Measurements from ENCODE around the gene LMNB1.
"Not testable (repeated sequence)": the region's sequence is repeated elsewhere in the genome, so short reads cannot be mapped to it uniquely, and the experiment has no call there.

DNA sequence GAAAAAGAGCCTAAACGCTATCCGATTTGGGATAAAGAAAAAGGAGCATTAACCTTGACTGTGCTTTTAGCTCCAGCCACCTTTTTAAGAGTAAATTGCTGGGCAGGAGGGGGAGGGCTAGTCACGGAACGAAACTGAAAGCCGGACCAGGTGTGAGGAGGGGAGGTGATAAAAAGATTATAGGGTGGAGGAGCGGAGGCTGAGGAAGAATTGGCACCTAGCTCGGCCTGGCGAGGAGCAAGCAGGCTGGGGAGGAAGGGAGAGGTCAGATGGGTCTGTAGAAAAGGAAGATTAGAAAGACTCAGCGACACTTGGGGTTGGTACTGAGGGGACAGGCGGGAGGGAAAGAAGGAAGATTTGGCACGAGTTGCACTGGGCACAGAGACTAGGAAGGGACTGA is 66.4 kb downstream of the LMNB1 start:
- TF ChIP-seq CTCF (conservative IDR thresholded peaks at IDR 0.05; ENCODE audit: low read length); EZH2phosphoT487 (IDR thresholded peaks at IDR 0.05; ENCODE audit: borderline replicate concordance, low read depth, low read length): not testable (repeated sequence)
